Body of pancreas (tissue), 4 donors: ENCODE data around the gene CRYBB2. TPM values are rescaled to one million over a fixed set of nuclear protein-coding genes. Genes with fewer than 3 reads are reported as not detected.
"Not testable (repeated sequence)": the region's sequence is repeated elsewhere in the genome, so short reads cannot be mapped to it uniquely, and the experiment has no call there.

ENCODE experiments used
- ATAC-seq: fragments of 150-250 bp; one replicate; pipeline ENCODE4 v1.9.1; 2016
- DNase-seq, 4 donors: peaks; one replicate each; pipeline ENCODE4 v3.0.0-alpha.2; 2019
- H3K27ac ChIP-seq, 4 donors: fragments of 200-600 bp; sonication (generic); 1 replicate in 3 of 4; 2 replicates in 1 of 4; pipeline versions ENCODE4 v1.5.1 to v1.6.1; 2016 to 2019; ENCODE audit warnings: mild to moderate bottlenecking in 1 of 4, mixed read lengths in 1 of 4, moderate library complexity in 1 of 4
- H3K27me3 ChIP-seq, 2 donors: fragments of 200-600 bp; sonication (generic); one replicate each; pipeline ENCODE4 v1.6.0; 2016; ENCODE audit warnings: mild to moderate bottlenecking in 1 of 2
- H3K36me3 ChIP-seq, 2 donors: fragments of 200-600 bp; sonication (generic); replicated peaks in 1 of 2; 2 replicates each; pipeline ENCODE4 v1.5.1; 2016; ENCODE audit warnings: low read depth in 2 of 2; ENCODE audit not compliant: insufficient read depth in 1 of 2
- H3K4me1 ChIP-seq: fragments of 200-600 bp; sonication (generic); one replicate; pipeline ENCODE4 v1.6.0; 2016
- H3K4me3 ChIP-seq, 2 donors: fragments of 200-600 bp; sonication (generic); 1 replicate in 1 of 2; 2 replicates in 1 of 2; pipeline ENCODE4 v1.5.1; 2016 to 2019
- H3K9me3 ChIP-seq, 3 donors: fragments of 200-600 bp; sonication (generic); 1 replicate in 2 of 3; 2 replicates in 1 of 3; pipeline ENCODE4 v1.5.1; 2016
- POLR2A ChIP-seq, 3 donors: fragments of 450-650 bp; IDR thresholded peaks; one replicate each; pipeline ENCODE4 v1.6.1; 2016; ENCODE audit warnings: antibody characterized with exemption in 3 of 3, mild to moderate bottlenecking in 2 of 3
- WGBS, 2 donors: methylation state at CpG; one replicate each; pipeline ENCODE4 v1.1.5; 2017; 5-methylcytosine and 5-hydroxymethylcytosine counted together
- intact Hi-C: fragments of 100-400 bp; cut with DNase I; formaldehyde crosslinking; loops from one replicate; pipeline ENCODE4 v1.15.1; 2023
- total RNA-seq, 2 donors: library from RNA; depleted of rRNA; stranded (reverse); fragments of >200 nt; gene quantifications; one replicate each; pipeline ENCODE4 v1.1.0, GENCODE V29; 2016
- TF ChIP-seq, protein P1 (sequence below), 7 experiments: fragments of 450-650 bp in 4 of 7; fragments of 200-600 bp in 3 of 7; sonication (generic) in 3 of 7; IDR thresholded peaks; one replicate each; pipeline ENCODE4 v1.5.1; 2016 to 2019; ENCODE audit warnings: antibody characterized with exemption in 7 of 7

The CRYBB2 gene
- total RNA-seq, 2 donors from 2014 or later = not detected

- no peaks in the 10 kb centered on the region for H3K27me3 ChIP-seq
- no peak overlapping the region for H3K27ac ChIP-seq
- no peak overlapping the region for H3K4me3 ChIP-seq
- H3K9me3 ChIP-seq = no peaks in the 10 kb centered on the region
- no peaks in the 10 kb centered on the region for H3K36me3 ChIP-seq
- 85 to 86% methylated on average over 5 of the region's 5 CpGs for WGBS, 2 donors
- TF ChIP-seq, protein P1, sequence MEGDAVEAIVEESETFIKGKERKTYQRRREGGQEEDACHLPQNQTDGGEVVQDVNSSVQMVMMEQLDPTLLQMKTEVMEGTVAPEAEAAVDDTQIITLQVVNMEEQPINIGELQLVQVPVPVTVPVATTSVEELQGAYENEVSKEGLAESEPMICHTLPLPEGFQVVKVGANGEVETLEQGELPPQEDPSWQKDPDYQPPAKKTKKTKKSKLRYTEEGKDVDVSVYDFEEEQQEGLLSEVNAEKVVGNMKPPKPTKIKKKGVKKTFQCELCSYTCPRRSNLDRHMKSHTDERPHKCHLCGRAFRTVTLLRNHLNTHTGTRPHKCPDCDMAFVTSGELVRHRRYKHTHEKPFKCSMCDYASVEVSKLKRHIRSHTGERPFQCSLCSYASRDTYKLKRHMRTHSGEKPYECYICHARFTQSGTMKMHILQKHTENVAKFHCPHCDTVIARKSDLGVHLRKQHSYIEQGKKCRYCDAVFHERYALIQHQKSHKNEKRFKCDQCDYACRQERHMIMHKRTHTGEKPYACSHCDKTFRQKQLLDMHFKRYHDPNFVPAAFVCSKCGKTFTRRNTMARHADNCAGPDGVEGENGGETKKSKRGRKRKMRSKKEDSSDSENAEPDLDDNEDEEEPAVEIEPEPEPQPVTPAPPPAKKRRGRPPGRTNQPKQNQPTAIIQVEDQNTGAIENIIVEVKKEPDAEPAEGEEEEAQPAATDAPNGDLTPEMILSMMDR (IDR thresholded peaks at IDR 0.05) = no peak
- TF ChIP-seq POLR2A (IDR thresholded peaks at IDR 0.05) = no peak
- H3K4me1 ChIP-seq = peaks cover 7% of the 10 kb centered on the region
- ATAC-seq (no peak), DNase-seq (no peak)
- intact Hi-C loops = no loop called here
Observed at GRCh38 chr22:25232301-25232700, 12.9 kb downstream of the CRYBB2 start.

DNA sequence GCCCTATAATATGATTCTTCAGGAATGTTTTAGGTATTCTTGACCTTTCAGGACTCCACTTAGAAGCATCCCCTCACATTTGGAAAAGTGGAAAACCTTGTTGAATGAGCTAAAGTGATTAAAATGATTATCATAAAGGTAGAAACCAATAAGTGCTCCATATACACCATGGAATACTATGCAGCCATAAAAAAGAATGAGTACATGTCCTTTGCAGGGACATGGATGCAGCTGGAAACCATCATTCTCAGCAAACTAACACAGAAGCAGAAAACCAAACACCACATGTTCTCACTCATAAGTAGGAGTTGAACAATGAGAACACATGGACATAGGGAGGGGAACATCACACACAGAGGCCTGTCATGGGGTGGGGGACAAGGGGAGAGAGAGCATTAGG is 14.3 kb downstream of the CRYBB2 start:
- DNase-seq, ATAC-seq, H3K27me3 ChIP-seq, intact Hi-C loops, H3K27ac ChIP-seq, H3K9me3 ChIP-seq, H3K4me1 ChIP-seq, H3K36me3 ChIP-seq, H3K4me3 ChIP-seq: not testable (repeated sequence)

- DNase-seq (peak; percentile 81 to 87 (median 86)), ATAC-seq (peak; percentile 92)
- H3K4me1 ChIP-seq = peaks cover 7% of the 10 kb centered on the region
- no peaks in the 10 kb centered on the region for H3K36me3 ChIP-seq
- TF ChIP-seq, protein P1 (IDR thresholded peaks at IDR 0.05) = peak; percentile 48 to 84 (median 69)
- no peak for TF ChIP-seq POLR2A (IDR thresholded peaks at IDR 0.05)
- H3K4me3 ChIP-seq = no peak overlapping the region
- intact Hi-C loops = no loop called here
- 9 to 27% methylated on average over 11 to 30 of the region's 30 CpGs for WGBS, 2 donors
- no peaks in the 10 kb centered on the region for H3K27me3 ChIP-seq
- no peak overlapping the region for H3K27ac ChIP-seq
- no peaks in the 10 kb centered on the region for H3K9me3 ChIP-seq
Observed at GRCh38 chr22:25235547-25236290, 16.3 kb downstream of the CRYBB2 start.

DNA sequence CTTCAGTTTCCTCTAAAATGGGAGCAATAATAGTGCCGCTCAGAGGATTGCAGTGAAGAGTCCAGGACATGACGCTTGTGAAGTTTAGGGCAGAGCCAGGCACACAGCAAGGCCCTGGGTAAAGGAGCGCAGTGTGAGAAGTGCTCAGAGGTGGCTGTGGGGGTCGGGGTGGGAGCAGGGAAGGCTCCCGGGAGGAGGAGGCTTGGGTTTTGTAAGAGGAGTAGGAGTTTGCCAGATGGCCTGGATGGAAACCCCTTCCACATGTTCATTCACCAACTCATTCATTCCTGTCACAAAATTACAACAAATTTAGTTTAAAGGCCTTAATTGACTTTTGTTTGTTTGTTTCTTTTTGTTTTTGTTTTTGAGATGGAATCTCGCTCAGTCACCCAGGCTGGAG is 17.0 kb downstream of the CRYBB2 start:
- Histone ChIP-seq H3K36me3 (no peaks in the 10 kb centered on the region), H3K4me1 (peaks cover 7% of the 10 kb centered on the region), H3K4me3 (no peak overlapping the region), H3K27ac (no peak overlapping the region), H3K27me3 (no peaks in the 10 kb centered on the region), H3K9me3 (no peaks in the 10 kb centered on the region)
- 82 to 92% methylated on average over 6 of the region's 6 CpGs for WGBS, 2 donors
- intact Hi-C loops = no loop called here
- no peak for ATAC-seq
- TF ChIP-seq POLR2A (IDR thresholded peaks at IDR 0.05) = no peak
- TF ChIP-seq, protein P1 (IDR thresholded peaks at IDR 0.05) = no peak
- no peak for DNase-seq

DNA sequence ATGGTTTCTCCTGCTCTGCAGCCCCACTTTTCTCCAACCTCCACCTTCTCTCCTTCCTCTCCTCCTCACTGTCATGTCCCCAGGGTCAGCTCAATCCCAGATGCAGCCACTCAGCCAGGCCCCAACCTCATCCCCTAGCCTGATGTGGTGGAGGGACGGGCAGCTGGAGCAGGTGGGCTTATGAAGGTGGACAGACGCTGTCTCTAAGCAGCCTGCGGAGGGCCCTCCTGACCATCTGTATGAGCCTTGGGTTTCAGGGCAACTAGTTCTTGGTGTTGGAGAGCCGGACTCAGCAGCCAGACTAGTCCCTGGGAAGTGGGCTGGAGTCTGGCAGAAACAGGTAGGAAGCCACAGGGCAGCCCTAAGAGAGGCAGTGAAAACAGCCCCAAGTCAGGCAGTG is 18.1 kb downstream of the CRYBB2 start:
- H3K4me3 ChIP-seq = no peak overlapping the region
- no peaks in the 10 kb centered on the region for H3K27me3 ChIP-seq
- WGBS, 2 donors = 54 to 81% methylated on average over 3 to 4 of the region's 4 CpGs
- ATAC-seq (no peak), DNase-seq (no peak)
- intact Hi-C loops = no loop called here
- no peak overlapping the region for H3K27ac ChIP-seq
- no peak for TF ChIP-seq POLR2A (IDR thresholded peaks at IDR 0.05)
- TF ChIP-seq, protein P1 (IDR thresholded peaks at IDR 0.05) = no peak
- H3K4me1 ChIP-seq = peaks cover 7% of the 10 kb centered on the region
- H3K36me3 ChIP-seq = no peaks in the 10 kb centered on the region
- no peaks in the 10 kb centered on the region for H3K9me3 ChIP-seq

DNA sequence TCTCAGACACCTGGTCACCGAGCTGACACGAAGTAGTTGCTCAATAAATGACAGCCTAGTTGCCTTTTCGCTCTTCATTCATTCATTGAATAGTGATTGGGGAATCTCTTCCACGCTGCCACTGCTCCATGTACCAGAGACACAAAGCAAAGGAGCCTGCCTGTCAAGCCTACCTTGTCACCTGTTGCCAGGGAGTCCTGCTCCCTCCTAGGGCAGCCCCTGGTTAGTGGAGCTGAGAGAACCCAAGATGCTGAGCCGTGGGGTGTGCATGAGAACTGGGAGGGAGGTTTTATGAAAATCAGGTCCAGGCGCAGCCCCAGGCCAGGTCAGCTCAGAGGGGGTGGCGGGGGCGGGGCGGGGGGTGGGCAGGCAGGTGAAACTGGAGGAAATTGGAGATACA is 18.6 kb downstream of the CRYBB2 start:
- intact Hi-C loops, H3K27ac ChIP-seq, ATAC-seq, H3K9me3 ChIP-seq, H3K4me3 ChIP-seq, H3K27me3 ChIP-seq, H3K36me3 ChIP-seq, H3K4me1 ChIP-seq, DNase-seq: not testable (repeated sequence)
- WGBS, 2 donors = 45 to 76% methylated on average over 9 of the region's 9 CpGs

DNA sequence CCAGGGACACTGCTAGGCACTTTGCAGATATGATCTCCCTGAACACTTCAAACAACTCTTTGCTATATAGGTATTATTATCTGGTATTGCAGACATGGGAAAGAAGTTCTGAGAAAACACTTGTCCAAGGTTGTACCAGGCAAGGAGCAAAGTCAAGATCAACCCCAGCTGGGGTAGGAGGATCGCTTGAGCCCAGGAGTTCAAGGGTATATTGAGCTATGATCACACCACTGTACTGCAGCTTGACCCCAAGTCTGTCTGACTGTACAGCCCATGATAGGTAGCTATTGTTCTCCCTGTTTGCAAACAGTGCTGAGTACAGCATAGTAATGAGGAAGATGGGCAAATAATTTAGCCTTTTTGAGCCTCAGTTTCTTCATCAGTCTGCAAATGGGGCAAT is 35.7 kb downstream of the CRYBB2 start:
- H3K27me3 ChIP-seq, intact Hi-C loops, H3K4me1 ChIP-seq, H3K9me3 ChIP-seq, H3K27ac ChIP-seq, H3K36me3 ChIP-seq, DNase-seq, ATAC-seq, H3K4me3 ChIP-seq: not testable (repeated sequence)
- 25 to 100% methylated on average over 1 of the region's 1 CpG for WGBS, 2 donors

DNA sequence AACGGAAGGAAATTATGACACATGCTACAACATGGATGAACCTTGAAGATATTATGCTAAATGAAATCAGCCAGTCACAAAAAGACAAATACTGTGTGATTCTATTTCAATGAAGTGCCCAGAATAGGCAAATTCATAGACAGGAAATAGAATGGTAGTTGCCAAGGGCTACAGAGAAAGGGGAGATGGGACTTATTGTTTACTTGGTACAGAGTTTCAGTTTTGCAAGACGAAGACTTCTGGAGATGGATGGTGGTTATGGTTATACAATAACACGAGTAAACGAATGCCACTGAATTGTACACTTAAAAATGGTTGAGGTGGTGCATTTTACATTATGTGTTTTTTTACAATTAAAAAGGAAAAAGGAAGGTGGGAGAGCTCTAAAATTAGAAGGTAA is 48.1 kb downstream of the CRYBB2 start:
- H3K27ac ChIP-seq, H3K4me1 ChIP-seq, H3K4me3 ChIP-seq, H3K27me3 ChIP-seq, H3K36me3 ChIP-seq, DNase-seq, intact Hi-C loops, H3K9me3 ChIP-seq, ATAC-seq: not testable (repeated sequence)
- WGBS, 2 donors = 52 to 61% methylated on average over 4 of the region's 4 CpGs
